ENCODE data around the gene AP5S1. TPM values are rescaled to one million over a fixed set of nuclear protein-coding genes. Genes with fewer than 3 reads are reported as not detected.

AP5S1 gene
- total RNA-seq, 2 donors from 2014 or later = 10.6 to 17.8 TPM

- ATAC-seq = peak in 1 of 2 donors; percentile 11
- DNase-seq (ENCODE audit: low spot score in 2 of 2) = no peak
- Mint-ChIP-seq H3K9me3 (no peaks in the 10 kb centered on the region), H3K27ac (peak overlapping the region in 1 of 2 donors; percentile 86), H3K36me3 (peaks cover 50 to 68% of the 10 kb centered on the region in 2 donors)
Measured at GRCh38 chr20:3801299-3801698, 19.0 kb upstream of the AP5S1 start.

- ATAC-seq (no peak), DNase-seq (ENCODE audit: low spot score in 2 of 2) (no peak)
- Mint-ChIP-seq H3K36me3 (peaks cover 49 to 66% of the 10 kb centered on the region in 2 donors), H3K9me3 (no peaks in the 10 kb centered on the region), H3K27ac (peak overlapping the region in 1 of 2 donors; percentile 86)
Measured at GRCh38 chr20:3801846-3802245, 18.5 kb upstream of the AP5S1 start.

- DNase-seq (ENCODE audit: low spot score in 2 of 2) (no peak), ATAC-seq (no peak)
- Mint-ChIP-seq H3K27ac (peak overlapping the region; percentile 67 to 86), H3K36me3 (peaks cover 41 to 58% of the 10 kb centered on the region in 2 donors), H3K9me3 (no peaks in the 10 kb centered on the region)
Measured at GRCh38 chr20:3802524-3803239, 17.7 kb upstream of the AP5S1 start.

GRCh38 chr20:3803289-3803688, 17.1 kb upstream of the AP5S1 start:
- DNase-seq (ENCODE audit: low spot score in 2 of 2) = no peak
- peaks cover 37 to 52% of the 10 kb centered on the region in 2 donors for H3K36me3 Mint-ChIP-seq
- peak overlapping the region in 1 of 2 donors; percentile 72 for H3K27ac Mint-ChIP-seq
- no peak for ATAC-seq
- no peaks in the 10 kb centered on the region for H3K9me3 Mint-ChIP-seq

- ATAC-seq = no peak
Measured at GRCh38 chr20:3803854-3804253, 16.5 kb upstream of the AP5S1 start.

GRCh38 chr20:3804254-3804751, 16.0 kb upstream of the AP5S1 start:
- no peaks in the 10 kb centered on the region for H3K9me3 Mint-ChIP-seq
- peaks cover 30 to 42% of the 10 kb centered on the region in 2 donors for H3K36me3 Mint-ChIP-seq
- DNase-seq (ENCODE audit: low spot score in 2 of 2) = no peak
- H3K27ac Mint-ChIP-seq = peak overlapping the region; percentile 25 to 72
- no peak for ATAC-seq

More at GRCh38 chr20:3803854-3804253, 16.5 kb upstream of the AP5S1 start:
- Mint-ChIP-seq H3K36me3 (peaks cover 35 to 46% of the 10 kb centered on the region in 2 donors), H3K27ac (peak overlapping the region; percentile 10 to 72), H3K9me3 (no peaks in the 10 kb centered on the region)
- DNase-seq (ENCODE audit: low spot score in 2 of 2) = no peak

- Mint-ChIP-seq H3K27ac (peak overlapping the region in 1 of 2 donors; percentile 62), H3K36me3 (peaks cover 27 to 38% of the 10 kb centered on the region in 2 donors), H3K9me3 (no peaks in the 10 kb centered on the region)
- no peak for DNase-seq (ENCODE audit: low spot score in 2 of 2)
- ATAC-seq = no peak
Measured at GRCh38 chr20:3804781-3805180, 15.6 kb upstream of the AP5S1 start.

GRCh38 chr20:3808544-3808943, 11.8 kb upstream of the AP5S1 start:
- H3K36me3 Mint-ChIP-seq = peaks cover 12 to 34% of the 10 kb centered on the region in 2 donors
- peak overlapping the region in 1 of 2 donors; percentile 67 for H3K27ac Mint-ChIP-seq
- H3K9me3 Mint-ChIP-seq = no peaks in the 10 kb centered on the region

GRCh38 chr20:3811467-3812258, 8.7 kb upstream of the AP5S1 start:
- Mint-ChIP-seq H3K27ac (peak overlapping the region; percentile 97 to 99), H3K9me3 (no peaks in the 10 kb centered on the region), H3K36me3 (peaks cover 7 to 10% of the 10 kb centered on the region in 2 donors)
- DNase-seq (ENCODE audit: low spot score in 2 of 2) = peak; percentile 86 to 95
- peak; percentile 90 to 95 for ATAC-seq

More at GRCh38 chr20:3808544-3808943, 11.8 kb upstream of the AP5S1 start:
- DNase-seq (ENCODE audit: low spot score in 2 of 2) (no peak), ATAC-seq (no peak)

- DNase-seq (ENCODE audit: low spot score in 2 of 2) (no peak), ATAC-seq (no peak)
- Mint-ChIP-seq H3K9me3 (no peaks in the 10 kb centered on the region), H3K36me3 (peaks cover 7 to 10% of the 10 kb centered on the region in 2 donors), H3K27ac (peak overlapping the region; percentile 97 to 99)
Measured at GRCh38 chr20:3812259-3812681, 8.1 kb upstream of the AP5S1 start.

GRCh38 chr20:3812975-3813847, 7.1 kb upstream of the AP5S1 start:
- Mint-ChIP-seq H3K36me3 (peaks cover 7 to 10% of the 10 kb centered on the region in 2 donors), H3K27ac (peak overlapping the region; percentile 74 to 99), H3K9me3 (no peaks in the 10 kb centered on the region)
- ATAC-seq (peak in 1 of 2 donors; percentile 2), DNase-seq (ENCODE audit: low spot score in 2 of 2) (no peak)

GRCh38 chr20:3813848-3814581, 6.3 kb upstream of the AP5S1 start:
- peak overlapping the region in 1 of 2 donors; percentile 99 for H3K27ac Mint-ChIP-seq
- no peak for DNase-seq (ENCODE audit: low spot score in 2 of 2)
- peaks cover 7 to 10% of the 10 kb centered on the region in 2 donors for H3K36me3 Mint-ChIP-seq
- no peaks in the 10 kb centered on the region for H3K9me3 Mint-ChIP-seq
- ATAC-seq = peak; percentile 21 to 26

- ATAC-seq (no peak), DNase-seq (ENCODE audit: low spot score in 2 of 2) (no peak)
- Mint-ChIP-seq H3K9me3 (no peaks in the 10 kb centered on the region), H3K36me3 (peaks cover 7 to 10% of the 10 kb centered on the region in 2 donors), H3K27ac (peak overlapping the region; percentile 6 to 52)
Measured at GRCh38 chr20:3814928-3815495, 5.3 kb upstream of the AP5S1 start.

GRCh38 chr20:3815703-3816315, 4.5 kb upstream of the AP5S1 start:
- Mint-ChIP-seq H3K27ac (peak overlapping the region in 1 of 2 donors; percentile 52), H3K9me3 (no peaks in the 10 kb centered on the region), H3K36me3 (peaks cover 8 to 10% of the 10 kb centered on the region in 2 donors)
- DNase-seq (ENCODE audit: low spot score in 2 of 2) (no peak), ATAC-seq (no peak)

Measured in activated naive CD4-positive, alpha-beta T cell treated with anti-CD3 and anti-CD28 coated beads, Interleukin-2, amount 50 U/mL, for 72 hours (primary cell).